ENCODE measurements around the gene TRHDE. TPM values are rescaled to one million over a fixed set of nuclear protein-coding genes. Genes with fewer than 3 reads are reported as not detected.

The TRHDE gene
- total and polyA plus RNA-seq, 2 donors (not counting 3 experiments of a cell fraction or from before 2014, with no cell fraction given) = not detected

DNA sequence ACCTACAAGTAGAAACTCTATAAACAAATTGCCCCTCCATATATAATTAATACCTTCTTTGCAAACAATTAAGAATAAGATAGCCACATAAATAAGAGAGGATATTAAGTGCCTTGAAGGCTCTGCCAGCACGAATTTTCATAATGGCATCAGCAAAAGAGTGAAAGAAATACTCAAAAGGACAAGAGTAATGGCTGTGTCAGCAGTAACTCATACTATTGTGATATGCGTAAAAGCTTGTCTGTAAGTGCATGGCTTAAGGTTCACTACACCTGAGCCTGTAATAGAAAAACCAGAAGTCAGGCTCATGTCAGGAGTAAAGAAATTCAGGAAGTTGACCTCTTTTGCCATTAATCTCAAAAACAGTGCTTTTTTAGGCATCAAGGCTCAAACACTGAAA, 204.1 kb downstream of the TRHDE start:
- DNase-seq (ENCODE audit: low read depth, low spot score) = no peak
- Histone ChIP-seq H3K36me3 (ENCODE audit: control insufficient read depth in 2 of 2, extremely low read depth in 1 of 2, insufficient read depth in 2 of 2, low read length in 2 of 2) (no peaks in the 10 kb centered on the region), H3K79me2 (ENCODE audit: control insufficient read depth, insufficient read depth, low read length) (no peaks in the 10 kb centered on the region), H3K9ac (replicated peaks; ENCODE audit: extremely low read depth, insufficient read depth, low read length) (no peak overlapping the region), H3K27ac (ENCODE audit: insufficient read depth, low read depth, low read length) (no peak overlapping the region), H2AFZ (ENCODE audit: low read depth, low read length) (no peak overlapping the region), H3K4me2 (ENCODE audit: insufficient read depth, low read length) (no peak overlapping the region), H4K20me1 (replicated peaks; ENCODE audit: control insufficient read depth, extremely low read depth, insufficient read depth, low read length) (no peaks in the 10 kb centered on the region), H3K9me3 (replicated peaks; ENCODE audit: control insufficient read depth, insufficient read depth, low read length) (peaks cover 1% of the 10 kb centered on the region), H3K27me3 (ENCODE audit: control insufficient read depth in 2 of 2, insufficient read depth in 2 of 2, low read length in 2 of 2) (no peaks in the 10 kb centered on the region), H3K9me1 (replicated peaks; ENCODE audit: control insufficient read depth, extremely low read depth, insufficient read depth, low read length) (no peaks in the 10 kb centered on the region), H3K4me1 (ENCODE audit: control insufficient read depth, extremely low read depth, insufficient read depth, low read length) (no peaks in the 10 kb centered on the region), H3K4me3 (replicated peaks in 1 of 3; ENCODE audit: insufficient read depth in 1 of 3, low read depth in 1 of 3, low read length in 3 of 3) (no peak overlapping the region)
- BruUV-seq (replicated peaks) = no TSS peak
- dilution Hi-C loops (cut with MboI; ENCODE audit: extremely low pct_ligation_motif_present, low sequenced_read_pairs) (no loop called here), intact Hi-C loops (cut with micrococcal nuclease) (no loop called here)
- ChIA-PET CTCF (no interaction called here), POLR2A (no interaction called here)
- no peak for TF ChIP-seq EZH2 (IDR thresholded peaks at IDR 0.05; ENCODE audit: borderline replicate concordance, low read depth, low read length, severe bottlenecking)
- no peak for TF ChIP-seq MYC (IDR thresholded peaks at IDR 0.05; ENCODE audit: low read depth, low read length)
- no peak for TF ChIP-seq FOS (IDR thresholded peaks at IDR 0.05; ENCODE audit: borderline replicate concordance, insufficient read depth, low read length)
- TF ChIP-seq POLR2A (IDR thresholded peaks at IDR 0.05; ENCODE audit: low read depth, low read length) = no peak
- TF ChIP-seq GATA2 (IDR thresholded peaks at IDR 0.05; ENCODE audit: insufficient read depth, insufficient read length, low read depth, low read length) = no peak
- no peak for FAIRE-seq

- BruUV-seq (replicated peaks) = no TSS peak
- Histone ChIP-seq H3K27ac (ENCODE audit: insufficient read depth, low read depth, low read length) (no peak overlapping the region), H3K27me3 (ENCODE audit: control insufficient read depth in 2 of 2, insufficient read depth in 2 of 2, low read length in 2 of 2) (no peaks in the 10 kb centered on the region), H3K4me2 (ENCODE audit: insufficient read depth, low read length) (no peak overlapping the region), H3K9ac (replicated peaks; ENCODE audit: extremely low read depth, insufficient read depth, low read length) (no peak overlapping the region), H3K9me3 (replicated peaks; ENCODE audit: control insufficient read depth, insufficient read depth, low read length) (peaks cover 2% of the 10 kb centered on the region), H4K20me1 (replicated peaks; ENCODE audit: control insufficient read depth, extremely low read depth, insufficient read depth, low read length) (no peaks in the 10 kb centered on the region), H3K79me2 (ENCODE audit: control insufficient read depth, insufficient read depth, low read length) (no peaks in the 10 kb centered on the region), H3K36me3 (ENCODE audit: control insufficient read depth in 2 of 2, extremely low read depth in 1 of 2, insufficient read depth in 2 of 2, low read length in 2 of 2) (no peaks in the 10 kb centered on the region), H2AFZ (ENCODE audit: low read depth, low read length) (no peak overlapping the region), H3K4me3 (replicated peaks in 1 of 3; ENCODE audit: insufficient read depth in 1 of 3, low read depth in 1 of 3, low read length in 3 of 3) (no peak overlapping the region), H3K9me1 (replicated peaks; ENCODE audit: control insufficient read depth, extremely low read depth, insufficient read depth, low read length) (no peaks in the 10 kb centered on the region), H3K4me1 (ENCODE audit: control insufficient read depth, extremely low read depth, insufficient read depth, low read length) (no peaks in the 10 kb centered on the region)
- FAIRE-seq = no peak
- TF ChIP-seq EZH2 (IDR thresholded peaks at IDR 0.05; ENCODE audit: borderline replicate concordance, low read depth, low read length, severe bottlenecking) (no peak), JUN (IDR thresholded peaks at IDR 0.05; ENCODE audit: borderline replicate concordance, insufficient read depth, insufficient read length, low read depth) (no peak), GATA2 (IDR thresholded peaks at IDR 0.05; ENCODE audit: insufficient read depth, insufficient read length, low read depth, low read length) (no peak), MYC (IDR thresholded peaks at IDR 0.05; ENCODE audit: low read depth, low read length) (no peak), MAX (IDR thresholded peaks at IDR 0.05; ENCODE audit: insufficient read depth, insufficient read length) (no peak), CTCF (IDR thresholded peaks at IDR 0.05; ENCODE audit: extremely low read depth in 1 of 2, insufficient read depth in 1 of 2, low read depth in 1 of 2, low read length in 2 of 2) (no peak), FOS (IDR thresholded peaks at IDR 0.05; ENCODE audit: borderline replicate concordance, insufficient read depth, low read length) (no peak), POLR2AphosphoS5 (IDR thresholded peaks at IDR 0.05; ENCODE audit: insufficient read depth, low read depth, low read length) (no peak), POLR2A (IDR thresholded peaks at IDR 0.05; ENCODE audit: low read depth, low read length) (no peak)
- ChIA-PET CTCF (no interaction called here), POLR2A (no interaction called here)
- intact Hi-C loops (cut with micrococcal nuclease) (no loop called here), dilution Hi-C loops (cut with MboI; ENCODE audit: extremely low pct_ligation_motif_present, low sequenced_read_pairs) (no loop called here)
- no peak for DNase-seq (ENCODE audit: low read depth, low spot score)
Measured at GRCh38 chr12:72485017-72485701, 213.0 kb downstream of the TRHDE start.
